Psoas muscle (tissue), 8 donors: ENCODE results near the gene COLEC12. TPM values are rescaled to one million over a fixed set of nuclear protein-coding genes. Genes with fewer than 3 reads are reported as not detected.

ENCODE experiments used
- ATAC-seq, 4 donors: fragments of 200-7000 bp; cut with Tn5 transposase; one replicate each; pipeline ENCODE4 v1.9.1; 2020; ENCODE audit warnings: moderate library complexity in 3 of 4, mild to moderate bottlenecking in 2 of 4
- DNase-seq, 2 donors: peaks; one replicate each; pipeline ENCODE4 v3.0.0-alpha.2; 2020
- H3K27ac ChIP-seq: fragments of 200-600 bp; one replicate; pipeline ENCODE4 v1.8.0; 2022
- H3K27me3 ChIP-seq, 3 donors: fragments of 200-600 bp in 1 of 3; one replicate each; pipeline versions ENCODE4 v1.6.1 to v1.8.0; 2013 to 2022; ENCODE audit warnings: low read length in 2 of 3, mild to moderate bottlenecking in 2 of 3, moderate library complexity in 1 of 3; ENCODE audit not compliant: insufficient read depth in 3 of 3
- H3K36me3 ChIP-seq, 2 donors: fragments of 200-600 bp in 1 of 2; one replicate each; pipeline versions ENCODE4 v1.6.1 to v1.8.0; 2013 to 2022; ENCODE audit warnings: low read depth in 1 of 2, mild to moderate bottlenecking in 1 of 2, moderate library complexity in 1 of 2; ENCODE audit not compliant: insufficient read depth in 1 of 2
- H3K4me1 ChIP-seq: fragments of 200-600 bp; one replicate; pipeline ENCODE4 v1.8.0; 2022
- H3K4me3 ChIP-seq: fragments of 200-600 bp; one replicate; pipeline ENCODE4 v1.8.0; 2022; ENCODE audit warnings: mild to moderate bottlenecking
- H3K9me3 ChIP-seq: fragments of 200-600 bp; one replicate; pipeline ENCODE4 v1.8.0; 2022
- WGBS, 3 donors: extraction: QIAGEN DNeasy Blood & Tissue Kit; methylation state at CpG; one replicate each; pipeline versions ENCODE4 v1.1.6 to v1.1.7; 2013; 5-methylcytosine and 5-hydroxymethylcytosine counted together
- intact Hi-C, 2 donors: fragments of 100-400 bp; cut with DNase I; formaldehyde crosslinking; loops; one replicate each; pipeline versions ENCODE4 v1.11.0 to v1.14.2; 2022
- polyA plus RNA-seq, 3 donors: library from polyadenylated mRNA; stranded (reverse); fragments of 200-250 nt; gene quantifications; one replicate each; pipeline ENCODE4 v1.2.3, GENCODE V29; 2013
- total RNA-seq, 4 donors: library from RNA; stranded (reverse); fragmentation: NEBNext Ultra II Directional in 2 of 4; extraction: Animal tissue kit (Norgen Biotek cat#: 25700) in 2 of 4; gene quantifications; one replicate each; pipeline versions ENCODE4 v1.2.1 to v1.2.4, GENCODE V29; 2021 to 2023
- TF ChIP-seq, protein P1 (sequence below): fragments of 200-600 bp; IDR thresholded peaks from one replicate; pipeline ENCODE4 v1.8.0; 2022; ENCODE audit warnings: antibody characterized with exemption
- donor health status: healthy with polysubstance abuse.
- donor health status: DM: no; HTN: no; CAD: no; lungs with moderate emphysema.
- donor health status: Bipolar disorder and iron deficiency.
- donor health status: healthy.
- donor health status: DM: yes; HTN: yes; CAD: no.
- donor health status: DM: no; HTN: no; CAD: no.
- donor health status: DM: no; HTN: no; CAD: no.
- donor health status: DM: yes; HTN: yes; CAD: no.

The COLEC12 gene
- total and polyA plus RNA-seq, 7 donors, result 0.80 to 6.4 (median 3.4) TPM

DNA sequence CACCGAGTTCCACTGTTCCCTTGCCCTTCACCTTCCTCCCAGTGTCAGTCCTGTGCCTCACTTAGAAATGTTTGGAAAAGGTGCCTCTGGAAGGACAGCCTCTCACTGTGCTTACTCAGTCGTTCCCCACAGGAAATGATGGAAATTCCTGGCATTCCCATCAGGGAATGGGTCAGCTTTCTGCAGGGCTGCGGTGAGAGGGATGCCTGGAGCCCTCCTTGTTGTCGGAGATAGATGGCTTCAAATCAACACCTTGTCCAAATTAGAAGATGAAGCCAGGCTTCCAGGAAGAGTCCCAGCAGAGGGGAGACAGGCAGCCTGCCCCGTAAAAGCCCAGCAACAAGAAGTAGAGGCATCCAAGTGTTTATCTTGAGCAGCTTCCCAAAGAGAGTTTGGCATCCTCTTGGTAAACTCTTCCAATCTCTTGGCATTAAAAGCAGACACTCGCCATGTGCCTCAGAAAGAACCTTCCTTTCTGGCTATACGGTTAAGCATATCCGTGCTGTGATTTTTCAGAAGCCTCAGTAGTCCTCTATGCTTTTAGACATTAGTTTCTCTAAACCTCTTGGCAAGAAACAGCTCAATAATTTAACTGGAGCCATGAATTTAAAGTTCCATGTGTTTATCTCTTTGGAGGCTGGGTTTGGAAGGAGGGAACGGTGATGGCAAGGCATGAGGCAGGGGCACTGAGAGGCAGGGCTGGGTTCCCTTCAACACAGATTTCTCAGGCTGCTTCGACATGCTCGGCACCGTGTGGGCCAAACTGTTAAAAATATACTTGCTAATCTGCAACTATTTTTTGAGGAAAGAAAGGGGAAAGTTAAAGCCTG, 25.1 kb downstream of the COLEC12 start:
- peaks cover 0 to 7% (median 0%) of the 10 kb centered on the region in 3 donors for H3K27me3 ChIP-seq
- WGBS, 3 donors, result 26 to 32% (median 29%) methylated on average over 12 of the region's 12 CpGs
- H3K27ac ChIP-seq, result no peak overlapping the region
- ATAC-seq (no peak), DNase-seq (no peak)
- TF ChIP-seq, protein P1, sequence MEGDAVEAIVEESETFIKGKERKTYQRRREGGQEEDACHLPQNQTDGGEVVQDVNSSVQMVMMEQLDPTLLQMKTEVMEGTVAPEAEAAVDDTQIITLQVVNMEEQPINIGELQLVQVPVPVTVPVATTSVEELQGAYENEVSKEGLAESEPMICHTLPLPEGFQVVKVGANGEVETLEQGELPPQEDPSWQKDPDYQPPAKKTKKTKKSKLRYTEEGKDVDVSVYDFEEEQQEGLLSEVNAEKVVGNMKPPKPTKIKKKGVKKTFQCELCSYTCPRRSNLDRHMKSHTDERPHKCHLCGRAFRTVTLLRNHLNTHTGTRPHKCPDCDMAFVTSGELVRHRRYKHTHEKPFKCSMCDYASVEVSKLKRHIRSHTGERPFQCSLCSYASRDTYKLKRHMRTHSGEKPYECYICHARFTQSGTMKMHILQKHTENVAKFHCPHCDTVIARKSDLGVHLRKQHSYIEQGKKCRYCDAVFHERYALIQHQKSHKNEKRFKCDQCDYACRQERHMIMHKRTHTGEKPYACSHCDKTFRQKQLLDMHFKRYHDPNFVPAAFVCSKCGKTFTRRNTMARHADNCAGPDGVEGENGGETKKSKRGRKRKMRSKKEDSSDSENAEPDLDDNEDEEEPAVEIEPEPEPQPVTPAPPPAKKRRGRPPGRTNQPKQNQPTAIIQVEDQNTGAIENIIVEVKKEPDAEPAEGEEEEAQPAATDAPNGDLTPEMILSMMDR, result no peak
- H3K4me3 ChIP-seq, result no peak overlapping the region
- H3K36me3 ChIP-seq, result no peaks in the 10 kb centered on the region
- intact Hi-C loops, result no loop called here
- H3K4me1 ChIP-seq, result no peaks in the 10 kb centered on the region
- no peaks in the 10 kb centered on the region for H3K9me3 ChIP-seq

DNA sequence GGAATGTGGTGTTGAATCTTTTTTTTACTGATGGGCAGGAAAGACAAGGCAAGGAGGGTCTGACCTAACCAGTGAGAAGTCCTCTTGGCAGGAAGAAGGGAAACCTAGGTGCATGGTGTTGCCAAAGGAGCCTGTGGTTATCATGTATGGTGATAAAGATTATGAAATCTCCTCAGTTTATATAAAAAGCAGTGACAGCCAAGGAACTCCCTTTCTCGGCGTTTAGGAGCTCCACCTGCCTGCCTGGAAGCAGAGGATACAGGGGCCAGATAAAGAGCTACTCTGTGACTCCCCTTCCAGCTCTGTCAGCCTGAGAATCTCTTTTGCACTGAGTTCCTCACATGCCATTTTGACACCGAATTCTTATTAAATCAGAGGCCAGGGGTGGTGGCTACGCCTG, 26.1 kb downstream of the COLEC12 start:
- Histone ChIP-seq H3K4me3 (no peak overlapping the region), H3K4me1 (no peaks in the 10 kb centered on the region), H3K27me3 (peaks cover 0 to 7% (median 0%) of the 10 kb centered on the region in 3 donors), H3K9me3 (no peaks in the 10 kb centered on the region), H3K36me3 (no peaks in the 10 kb centered on the region), H3K27ac (no peak overlapping the region)
- DNase-seq, result no peak
- intact Hi-C loops, result no loop called here
- WGBS, 3 donors, result 63 to 83% (median 67%) methylated on average over 4 of the region's 4 CpGs
- TF ChIP-seq, protein P1, result no peak
- no peak for ATAC-seq

GRCh38 chr18:473802-474201, 26.7 kb downstream of the COLEC12 start:
- WGBS, 3 donors, result 61 to 78% (median 64%) methylated on average over 1 of the region's 1 CpG
- Histone ChIP-seq H3K27me3 (peaks cover 0 to 7% (median 0%) of the 10 kb centered on the region in 3 donors), H3K27ac (no peak overlapping the region), H3K4me1 (no peaks in the 10 kb centered on the region), H3K36me3 (no peaks in the 10 kb centered on the region), H3K9me3 (no peaks in the 10 kb centered on the region), H3K4me3 (no peak overlapping the region)
- intact Hi-C loops, result no loop called here
- TF ChIP-seq, protein P1, result no peak
- no peak for ATAC-seq
- DNase-seq, result no peak

GRCh38 chr18:471716-472115, 28.8 kb downstream of the COLEC12 start:
- H3K36me3 ChIP-seq, result no peaks in the 10 kb centered on the region
- ATAC-seq, result no peak
- H3K27me3 ChIP-seq, result peaks cover 0 to 7% (median 0%) of the 10 kb centered on the region in 3 donors
- no peak overlapping the region for H3K27ac ChIP-seq
- WGBS, 3 donors, result 82 to 84% (median 83%) methylated on average over 3 of the region's 3 CpGs
- no peak for DNase-seq
- H3K4me3 ChIP-seq, result no peak overlapping the region
- intact Hi-C loops, result no loop called here
- no peaks in the 10 kb centered on the region for H3K4me1 ChIP-seq
- H3K9me3 ChIP-seq, result no peaks in the 10 kb centered on the region
- TF ChIP-seq, protein P1, result no peak
